Measurements from ENCODE around the gene PODXL. TPM values are rescaled to one million over a fixed set of nuclear protein-coding genes. Genes with fewer than 3 reads are reported as not detected.
"Not testable (repeated sequence)": the region's sequence is repeated elsewhere in the genome, so short reads cannot be mapped to it uniquely, and the experiment has no call there.

PODXL gene
- total RNA-seq, 1 experiment from 2014 or later = 44.2 TPM

- H4K20me1 ChIP-seq (ENCODE audit: low read length) = no peaks in the 10 kb centered on the region
- H3K9me2 ChIP-seq (replicated peaks; ENCODE audit: low read length) = no peaks in the 10 kb centered on the region
- no peak overlapping the region for H3K9ac ChIP-seq (ENCODE audit: low read length)
- TF ChIP-seq EZH2phosphoT487 (IDR thresholded peaks at IDR 0.05; ENCODE audit: borderline replicate concordance, low read length) = no peak
- TF ChIP-seq EZH2 (IDR thresholded peaks at IDR 0.05; ENCODE audit: low read length, unreplicated experiment) = no peak
- no peak overlapping the region for H3K4me2 ChIP-seq (ENCODE audit: low read length)
- CTCF ChIA-PET = no interaction called here
- no peak for ATAC-seq
- no TSS peak for BruUV-seq (replicated peaks)
- no peak overlapping the region for H3K27ac ChIP-seq (ENCODE audit: low read length)
- DNase-seq = no peak
- peaks cover 14% of the 10 kb centered on the region; the same call in 1 of the 2 replicates for H3K36me3 ChIP-seq (ENCODE audit: low read depth, low read length)
- no peaks in the 10 kb centered on the region for H3F3A ChIP-seq (ENCODE audit: low read length, unreplicated experiment)
- H3K79me2 ChIP-seq (ENCODE audit: low read length) = no peaks in the 10 kb centered on the region
- POLR2A ChIA-PET (ENCODE audit: unreplicated experiment) = no interaction called here
- intact Hi-C loops (cut with micrococcal nuclease) = loop anchor here (5.0 kb wide), 1 partner anchor 51 kb away; the partner anchor contains the start of gene PODXL
- H3K4me3 ChIP-seq (ENCODE audit: low read length) = no peak overlapping the region
- no peak overlapping the region for H2AFZ ChIP-seq (ENCODE audit: low read length)
- H3K27me3 ChIP-seq (ENCODE audit: low read length) = no peaks in the 10 kb centered on the region
- H3K4me1 ChIP-seq (ENCODE audit: insufficient read depth, low read length) = no peaks in the 10 kb centered on the region
- H3K9me3 ChIP-seq (ENCODE audit: low read length) = no peaks in the 10 kb centered on the region
Observed at GRCh38 chr7:131505636-131506557, 50.5 kb downstream of the PODXL start.

- not testable (repeated sequence) for H4K20me1 ChIP-seq (ENCODE audit: low read length)
Observed at GRCh38 chr7:131505037-131505620, 51.3 kb downstream of the PODXL start.

GRCh38 chr7:131504157-131504899, 52.1 kb downstream of the PODXL start:
- H3K79me2 ChIP-seq (ENCODE audit: low read length) = no peaks in the 10 kb centered on the region
- H3K4me3 ChIP-seq (ENCODE audit: low read length) = no peak overlapping the region
- no peak overlapping the region for H3K27ac ChIP-seq (ENCODE audit: low read length)
- CTCF ChIA-PET = no interaction called here
- no peaks in the 10 kb centered on the region for H3K9me2 ChIP-seq (replicated peaks; ENCODE audit: low read length)
- no peaks in the 10 kb centered on the region for H4K20me1 ChIP-seq (ENCODE audit: low read length)
- no peaks in the 10 kb centered on the region for H3K4me1 ChIP-seq (ENCODE audit: insufficient read depth, low read length)
- H3K9ac ChIP-seq (ENCODE audit: low read length) = no peak overlapping the region
- ATAC-seq (no peak), DNase-seq (no peak)
- no peak overlapping the region for H2AFZ ChIP-seq (ENCODE audit: low read length)
- intact Hi-C loops (cut with micrococcal nuclease) = no loop called here
- no peak overlapping the region for H3K4me2 ChIP-seq (ENCODE audit: low read length)
- no peaks in the 10 kb centered on the region for H3K27me3 ChIP-seq (ENCODE audit: low read length)
- no TSS peak for BruUV-seq (replicated peaks)
- no peaks in the 10 kb centered on the region for H3F3A ChIP-seq (ENCODE audit: low read length, unreplicated experiment)
- TF ChIP-seq, protein P1, sequence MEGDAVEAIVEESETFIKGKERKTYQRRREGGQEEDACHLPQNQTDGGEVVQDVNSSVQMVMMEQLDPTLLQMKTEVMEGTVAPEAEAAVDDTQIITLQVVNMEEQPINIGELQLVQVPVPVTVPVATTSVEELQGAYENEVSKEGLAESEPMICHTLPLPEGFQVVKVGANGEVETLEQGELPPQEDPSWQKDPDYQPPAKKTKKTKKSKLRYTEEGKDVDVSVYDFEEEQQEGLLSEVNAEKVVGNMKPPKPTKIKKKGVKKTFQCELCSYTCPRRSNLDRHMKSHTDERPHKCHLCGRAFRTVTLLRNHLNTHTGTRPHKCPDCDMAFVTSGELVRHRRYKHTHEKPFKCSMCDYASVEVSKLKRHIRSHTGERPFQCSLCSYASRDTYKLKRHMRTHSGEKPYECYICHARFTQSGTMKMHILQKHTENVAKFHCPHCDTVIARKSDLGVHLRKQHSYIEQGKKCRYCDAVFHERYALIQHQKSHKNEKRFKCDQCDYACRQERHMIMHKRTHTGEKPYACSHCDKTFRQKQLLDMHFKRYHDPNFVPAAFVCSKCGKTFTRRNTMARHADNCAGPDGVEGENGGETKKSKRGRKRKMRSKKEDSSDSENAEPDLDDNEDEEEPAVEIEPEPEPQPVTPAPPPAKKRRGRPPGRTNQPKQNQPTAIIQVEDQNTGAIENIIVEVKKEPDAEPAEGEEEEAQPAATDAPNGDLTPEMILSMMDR (conservative IDR thresholded peaks at IDR 0.05; ENCODE audit: low read depth, low read length) = no peak
- TF ChIP-seq EZH2 (IDR thresholded peaks at IDR 0.05; ENCODE audit: low read length, unreplicated experiment) (no peak), EZH2phosphoT487 (IDR thresholded peaks at IDR 0.05; ENCODE audit: borderline replicate concordance, low read length) (no peak)
- H3K9me3 ChIP-seq (ENCODE audit: low read length) = no peaks in the 10 kb centered on the region
- POLR2A ChIA-PET (ENCODE audit: unreplicated experiment) = interaction anchor here (0.6 kb wide), 1 partner anchor 36 kb away, joined by 5 read pairs; no protein-coding TSS in a partner anchor
- H3K36me3 ChIP-seq (ENCODE audit: low read depth, low read length) = peaks cover 13% of the 10 kb centered on the region; the same call in 1 of the 2 replicates

More at GRCh38 chr7:131505037-131505620, 51.3 kb downstream of the PODXL start:
- intact Hi-C loops (cut with micrococcal nuclease) = loop anchor here (5.0 kb wide), 1 partner anchor 52 kb away; the partner anchor contains the start of gene PODXL
- H3K36me3 ChIP-seq (ENCODE audit: low read depth, low read length) = peaks cover 13% of the 10 kb centered on the region; the same call in 1 of the 2 replicates
- H3K79me2 ChIP-seq (ENCODE audit: low read length); H3K9ac ChIP-seq (ENCODE audit: low read length); CTCF ChIA-PET; H3K9me3 ChIP-seq (ENCODE audit: low read length); H3K9me2 ChIP-seq (replicated peaks; ENCODE audit: low read length); H3K27me3 ChIP-seq (ENCODE audit: low read length); DNase-seq; ATAC-seq; H3F3A ChIP-seq (ENCODE audit: low read length, unreplicated experiment); H3K27ac ChIP-seq (ENCODE audit: low read length); H2AFZ ChIP-seq (ENCODE audit: low read length); H3K4me1 ChIP-seq (ENCODE audit: insufficient read depth, low read length); BruUV-seq (replicated peaks); POLR2A ChIA-PET (ENCODE audit: unreplicated experiment); H3K4me3 ChIP-seq (ENCODE audit: low read length); H3K4me2 ChIP-seq (ENCODE audit: low read length): not testable (repeated sequence)
